ENCODE results near the gene SIM2. TPM values are rescaled to one million over a fixed set of nuclear protein-coding genes. Genes with fewer than 3 reads are reported as not detected.

The SIM2 gene
- total RNA-seq, 1 donor from 2014 or later, result 0.47 TPM

GRCh38 chr21:36706482-36706852, 7.6 kb downstream of the SIM2 start:
- Mint-ChIP-seq H3K27ac (no peak overlapping the region), H3K36me3 (ENCODE audit: low read depth) (no peaks in the 10 kb centered on the region), H3K9me3 (no peaks in the 10 kb centered on the region), H3K4me1 (ENCODE audit: low read depth) (no peaks in the 10 kb centered on the region), H3K27me3 (ENCODE audit: insufficient read depth) (peaks cover 77% of the 10 kb centered on the region), H3K4me3 (no peak overlapping the region)
- intact Hi-C loops (cut with micrococcal nuclease), result loop anchor here (10.0 kb wide), 1 partner anchor 218 kb away; no protein-coding TSS in a partner anchor
- no peak for DNase-seq (ENCODE audit: low spot score)

GRCh38 chr21:36706951-36707762, 8.2 kb downstream of the SIM2 start:
- intact Hi-C loops (cut with micrococcal nuclease), result loop anchor here (10.0 kb wide), 1 partner anchor 218 kb away; no protein-coding TSS in a partner anchor
- Mint-ChIP-seq H3K27ac (peak overlapping the region; percentile 36), H3K36me3 (ENCODE audit: low read depth) (no peaks in the 10 kb centered on the region), H3K27me3 (ENCODE audit: insufficient read depth) (peaks cover 75% of the 10 kb centered on the region), H3K9me3 (no peaks in the 10 kb centered on the region), H3K4me3 (no peak overlapping the region), H3K4me1 (ENCODE audit: low read depth) (no peaks in the 10 kb centered on the region)
- DNase-seq (ENCODE audit: low spot score), result no peak

- peaks cover 6% of the 10 kb centered on the region for H3K4me1 Mint-ChIP-seq (ENCODE audit: low read depth)
- intact Hi-C loops (cut with micrococcal nuclease), result loop anchor here (10.0 kb wide), 1 partner anchor 217 kb away; no protein-coding TSS in a partner anchor
Measured at GRCh38 chr21:36707763-36708285, 8.9 kb downstream of the SIM2 start.

GRCh38 chr21:36708286-36709029, 9.5 kb downstream of the SIM2 start:
- no peaks in the 10 kb centered on the region for H3K36me3 Mint-ChIP-seq (ENCODE audit: low read depth)
- DNase-seq (ENCODE audit: low spot score), result no peak

More at GRCh38 chr21:36707763-36708285, 8.9 kb downstream of the SIM2 start:
- H3K36me3 Mint-ChIP-seq (ENCODE audit: low read depth), result no peaks in the 10 kb centered on the region
- H3K4me3 Mint-ChIP-seq, result no peak overlapping the region
- H3K27ac Mint-ChIP-seq, result no peak overlapping the region
- DNase-seq (ENCODE audit: low spot score), result no peak
- H3K27me3 Mint-ChIP-seq (ENCODE audit: insufficient read depth), result peaks cover 75% of the 10 kb centered on the region
- H3K9me3 Mint-ChIP-seq, result no peaks in the 10 kb centered on the region

GRCh38 chr21:36709030-36709867, 10.3 kb downstream of the SIM2 start:
- intact Hi-C loops (cut with micrococcal nuclease), result loop anchor here (1.0 to 10.0 kb wide), 2 partner anchors 13 to 216 kb away; no protein-coding TSS in a partner anchor
- Mint-ChIP-seq H3K36me3 (ENCODE audit: low read depth) (no peaks in the 10 kb centered on the region), H3K4me3 (no peak overlapping the region), H3K27ac (no peak overlapping the region), H3K4me1 (ENCODE audit: low read depth) (peaks cover 9% of the 10 kb centered on the region), H3K9me3 (no peaks in the 10 kb centered on the region), H3K27me3 (ENCODE audit: insufficient read depth) (peaks cover 76% of the 10 kb centered on the region)
- no peak for DNase-seq (ENCODE audit: low spot score)

More at GRCh38 chr21:36708286-36709029, 9.5 kb downstream of the SIM2 start:
- peaks cover 9% of the 10 kb centered on the region for H3K4me1 Mint-ChIP-seq (ENCODE audit: low read depth)
- intact Hi-C loops (cut with micrococcal nuclease), result loop anchor here (1.0 to 10.0 kb wide), 2 partner anchors 12 to 216 kb away; no protein-coding TSS in a partner anchor
- no peak overlapping the region for H3K27ac Mint-ChIP-seq
- H3K4me3 Mint-ChIP-seq, result no peak overlapping the region
- no peaks in the 10 kb centered on the region for H3K9me3 Mint-ChIP-seq
- peaks cover 74% of the 10 kb centered on the region for H3K27me3 Mint-ChIP-seq (ENCODE audit: insufficient read depth)

- Mint-ChIP-seq H3K36me3 (ENCODE audit: low read depth) (no peaks in the 10 kb centered on the region), H3K27ac (no peak overlapping the region), H3K4me1 (ENCODE audit: low read depth) (peaks cover 9% of the 10 kb centered on the region), H3K27me3 (ENCODE audit: insufficient read depth) (peaks cover 80% of the 10 kb centered on the region), H3K9me3 (no peaks in the 10 kb centered on the region), H3K4me3 (no peak overlapping the region)
- no peak for DNase-seq (ENCODE audit: low spot score)
- intact Hi-C loops (cut with micrococcal nuclease), result loop anchor here (1.0 to 10.0 kb wide), 3 partner anchors 14 to 297 kb away; partner anchors contain the start of gene RIPPLY3
Measured at GRCh38 chr21:36709868-36710728, 11.2 kb downstream of the SIM2 start.

GRCh38 chr21:36710729-36711048, 11.8 kb downstream of the SIM2 start:
- H3K27ac Mint-ChIP-seq, result no peak overlapping the region
- peaks cover 9% of the 10 kb centered on the region for H3K4me1 Mint-ChIP-seq (ENCODE audit: low read depth)
- peaks cover 77% of the 10 kb centered on the region for H3K27me3 Mint-ChIP-seq (ENCODE audit: insufficient read depth)
- H3K36me3 Mint-ChIP-seq (ENCODE audit: low read depth), result no peaks in the 10 kb centered on the region
- intact Hi-C loops (cut with micrococcal nuclease), result loop anchor here (5.0 kb wide), 1 partner anchor 297 kb away; the partner anchor contains the start of gene RIPPLY3
- no peak for DNase-seq (ENCODE audit: low spot score)
- no peaks in the 10 kb centered on the region for H3K9me3 Mint-ChIP-seq
- no peak overlapping the region for H3K4me3 Mint-ChIP-seq

- Mint-ChIP-seq H3K27me3 (ENCODE audit: insufficient read depth) (peaks cover 74% of the 10 kb centered on the region), H3K9me3 (no peaks in the 10 kb centered on the region), H3K4me1 (ENCODE audit: low read depth) (peaks cover 9% of the 10 kb centered on the region), H3K36me3 (ENCODE audit: low read depth) (no peaks in the 10 kb centered on the region), H3K4me3 (no peak overlapping the region), H3K27ac (no peak overlapping the region)
- no peak for DNase-seq (ENCODE audit: low spot score)
- intact Hi-C loops (cut with micrococcal nuclease), result loop anchor here (5.0 kb wide), 1 partner anchor 294 kb away; the partner anchor contains the start of gene RIPPLY3
Measured at GRCh38 chr21:36713746-36714145, 14.8 kb downstream of the SIM2 start.

- Mint-ChIP-seq H3K36me3 (ENCODE audit: low read depth) (no peaks in the 10 kb centered on the region), H3K4me3 (no peak overlapping the region), H3K9me3 (no peaks in the 10 kb centered on the region), H3K27me3 (ENCODE audit: insufficient read depth) (peaks cover 55% of the 10 kb centered on the region), H3K27ac (no peak overlapping the region), H3K4me1 (ENCODE audit: low read depth) (peaks cover 9% of the 10 kb centered on the region)
- intact Hi-C loops (cut with micrococcal nuclease), result no loop called here
- no peak for DNase-seq (ENCODE audit: low spot score)
Measured at GRCh38 chr21:36716387-36716786, 17.5 kb downstream of the SIM2 start.

GRCh38 chr21:36716836-36717235, 17.9 kb downstream of the SIM2 start:
- no peaks in the 10 kb centered on the region for H3K36me3 Mint-ChIP-seq (ENCODE audit: low read depth)
- peaks cover 52% of the 10 kb centered on the region for H3K27me3 Mint-ChIP-seq (ENCODE audit: insufficient read depth)
- peaks cover 9% of the 10 kb centered on the region for H3K4me1 Mint-ChIP-seq (ENCODE audit: low read depth)
- no peak overlapping the region for H3K4me3 Mint-ChIP-seq
- H3K27ac Mint-ChIP-seq, result no peak overlapping the region
- no peak for DNase-seq (ENCODE audit: low spot score)
- intact Hi-C loops (cut with micrococcal nuclease), result no loop called here
- H3K9me3 Mint-ChIP-seq, result no peaks in the 10 kb centered on the region

GRCh38 chr21:36717976-36718375, 19.1 kb downstream of the SIM2 start:
- Mint-ChIP-seq H3K9me3 (no peaks in the 10 kb centered on the region), H3K4me1 (ENCODE audit: low read depth) (peaks cover 2% of the 10 kb centered on the region), H3K36me3 (ENCODE audit: low read depth) (no peaks in the 10 kb centered on the region), H3K27ac (no peak overlapping the region), H3K4me3 (no peak overlapping the region), H3K27me3 (ENCODE audit: insufficient read depth) (peaks cover 46% of the 10 kb centered on the region)
- intact Hi-C loops (cut with micrococcal nuclease), result no loop called here
- no peak for DNase-seq (ENCODE audit: low spot score)
